Measurements from ENCODE around the gene MRPS10.
"Not testable (repeated sequence)": the region's sequence is repeated elsewhere in the genome, so short reads cannot be mapped to it uniquely, and the experiment has no call there.

The MRPS10 gene

DNA sequence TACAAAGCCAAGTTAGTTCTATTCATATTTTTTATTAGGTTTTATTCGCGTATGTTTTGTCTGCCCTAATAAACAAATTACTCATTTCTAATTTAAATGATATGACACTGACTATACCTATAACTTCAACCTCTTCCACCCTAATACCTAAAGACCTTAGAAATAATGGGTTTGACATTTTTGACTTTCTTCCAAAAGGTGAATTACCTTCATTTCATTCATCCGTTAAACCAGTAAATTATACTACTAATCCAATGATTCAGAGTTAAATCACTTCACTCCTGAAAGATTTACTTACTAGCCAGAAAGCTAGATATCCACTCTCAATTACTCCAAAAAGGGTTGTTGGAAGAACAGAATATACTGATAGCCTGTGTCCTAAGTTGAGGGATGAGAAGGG is 5.2 kb downstream of the MRPS10 start:
- in situ Hi-C loops (cut with MboI; ENCODE audit: low sequenced_read_pairs), result no loop called here

DNA sequence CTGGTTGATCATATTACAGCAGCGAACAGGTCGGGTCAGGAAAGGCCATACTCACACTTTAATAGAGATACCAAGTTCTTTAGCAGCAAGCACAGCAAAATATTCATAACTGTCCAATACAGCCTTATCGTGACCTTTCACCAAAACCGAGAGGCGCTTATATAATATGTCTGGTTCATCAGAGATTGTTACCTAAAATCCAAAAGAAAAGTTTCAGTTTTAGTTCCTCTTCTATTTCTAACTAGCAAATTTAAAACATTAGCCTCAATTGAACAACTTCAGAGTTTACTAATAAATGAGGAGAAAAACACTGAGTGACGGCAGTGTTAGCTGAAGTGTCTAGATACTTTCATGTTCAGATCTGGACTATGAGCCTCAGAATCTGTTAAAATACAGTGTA is 5.9 kb downstream of the MRPS10 start:
- in situ Hi-C loops (cut with MboI; ENCODE audit: low sequenced_read_pairs), result no loop called here

DNA sequence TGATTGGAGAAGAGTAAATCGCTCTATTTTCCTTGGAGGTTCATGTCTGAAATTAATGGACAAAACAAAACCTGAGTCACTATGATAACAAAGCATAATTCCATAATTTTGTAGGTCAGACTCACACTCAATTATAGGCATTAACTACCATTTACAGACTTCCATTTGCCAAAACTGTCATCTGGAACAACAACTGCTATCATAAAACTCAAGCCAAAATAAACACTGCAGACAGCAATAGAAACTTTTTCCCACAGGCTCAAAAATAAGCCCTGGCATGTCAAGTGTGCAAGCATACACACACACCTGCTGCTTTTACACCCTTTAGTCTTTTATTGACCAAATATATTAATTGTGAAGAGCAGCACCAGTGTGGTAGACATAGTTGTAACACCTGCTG is 7.1 kb downstream of the MRPS10 start:
- in situ Hi-C loops (cut with MboI; ENCODE audit: low sequenced_read_pairs), result no loop called here

DNA sequence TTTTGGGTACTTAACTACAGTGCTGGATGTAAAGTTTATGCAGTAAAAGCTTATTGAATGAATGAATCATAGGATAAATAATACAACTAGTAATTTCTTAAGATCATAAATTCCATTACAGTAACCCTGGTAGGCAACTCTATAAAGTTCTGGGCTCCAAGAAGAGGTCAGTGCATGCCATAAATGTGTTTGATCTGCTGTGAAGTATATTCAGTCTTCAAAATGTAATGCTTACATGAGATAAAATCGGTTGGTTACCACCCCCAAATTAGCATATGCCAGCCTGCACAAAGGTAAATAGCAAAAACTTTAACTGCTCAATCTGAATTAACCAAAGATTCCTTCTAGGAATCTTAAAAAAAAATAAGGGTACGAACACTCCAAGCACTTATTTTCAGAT is 10.1 kb downstream of the MRPS10 start:
- in situ Hi-C loops (cut with MboI; ENCODE audit: low sequenced_read_pairs), result not testable (repeated sequence)

DNA sequence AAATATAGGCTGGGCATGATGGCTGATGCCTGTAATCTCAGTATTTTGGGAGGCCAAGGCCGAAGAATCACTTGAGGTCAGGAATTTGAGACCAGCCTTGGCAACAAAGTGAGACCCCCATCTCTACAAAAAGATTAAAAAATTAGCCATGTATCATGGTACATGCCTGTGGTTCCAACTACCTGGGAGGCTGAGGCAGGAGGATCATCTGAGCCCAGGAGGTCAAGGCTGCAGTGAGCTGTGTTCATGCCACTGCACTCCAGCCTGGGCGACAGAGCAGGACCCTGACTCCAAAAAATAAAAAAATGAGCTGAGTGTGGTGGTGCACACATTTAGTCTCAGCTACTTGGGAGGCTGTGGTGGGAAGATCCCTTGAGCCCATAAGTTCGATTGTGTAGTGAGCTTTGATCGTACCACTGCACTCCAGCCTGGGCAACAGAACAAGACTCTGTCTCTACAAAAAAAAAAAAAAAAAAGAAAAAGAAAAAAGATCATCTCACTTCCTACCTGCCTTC is 12.8 kb downstream of the MRPS10 start:
- in situ Hi-C loops (cut with MboI; ENCODE audit: low sequenced_read_pairs), result no loop called here

DNA sequence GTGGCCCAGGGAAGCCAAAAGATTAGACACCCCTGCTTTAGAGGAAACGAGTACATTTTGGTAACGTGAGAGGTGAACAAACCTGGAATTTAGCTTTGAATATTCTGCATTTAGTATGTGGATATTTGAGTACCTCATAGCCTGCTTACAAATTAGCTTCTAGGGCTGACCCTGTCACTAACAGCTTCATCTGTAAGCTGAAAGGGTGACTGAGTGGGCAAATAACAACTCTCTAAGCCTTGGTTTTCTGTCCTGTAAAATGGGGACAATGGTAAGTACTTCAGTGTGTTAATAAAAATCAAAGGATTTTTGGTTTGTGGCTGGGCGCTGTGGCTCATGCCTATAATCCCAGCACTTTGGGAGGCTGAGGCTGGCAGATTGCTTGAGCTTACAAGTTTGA is 14.5 kb downstream of the MRPS10 start:
- in situ Hi-C loops (cut with MboI; ENCODE audit: low sequenced_read_pairs), result no loop called here

DNA sequence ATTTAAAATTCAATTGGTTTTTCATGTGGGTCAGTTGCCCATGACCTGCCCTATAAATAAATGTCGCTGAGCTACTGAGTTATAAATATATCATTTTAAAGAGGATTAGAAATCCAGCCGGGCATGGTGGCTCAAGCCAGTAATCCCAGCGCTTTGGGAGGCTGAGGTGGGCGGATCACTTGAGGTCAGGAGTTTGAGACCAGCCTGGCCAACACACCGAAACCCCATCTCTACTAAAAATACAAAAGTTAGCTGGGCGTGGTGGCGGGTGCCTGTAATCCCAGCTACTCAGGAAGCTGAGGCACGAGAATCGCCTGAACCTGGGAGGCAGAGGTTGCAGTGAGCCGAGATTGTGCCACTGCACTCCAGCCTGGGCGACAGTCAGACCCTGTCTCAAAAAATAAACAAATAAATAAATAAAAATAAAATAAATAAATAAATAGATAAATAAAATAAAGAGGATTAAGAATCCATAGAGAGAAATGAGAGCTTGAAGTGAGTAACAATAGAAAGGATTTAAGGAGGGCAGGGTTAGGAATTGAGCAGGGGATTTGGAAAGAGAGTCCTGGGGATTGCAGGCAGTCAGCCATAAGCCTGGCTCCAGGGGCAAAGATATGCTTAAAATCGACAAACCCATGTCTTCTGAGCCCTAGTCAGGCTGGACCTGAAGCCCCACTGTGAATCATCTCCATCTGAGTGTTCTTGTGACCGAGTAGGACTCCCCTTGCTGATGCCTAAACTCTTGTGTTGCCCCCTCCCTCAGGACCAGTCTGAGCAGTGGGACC is 15.3 kb downstream of the MRPS10 start:
- in situ Hi-C loops (cut with MboI; ENCODE audit: low sequenced_read_pairs), result not testable (repeated sequence)

DNA sequence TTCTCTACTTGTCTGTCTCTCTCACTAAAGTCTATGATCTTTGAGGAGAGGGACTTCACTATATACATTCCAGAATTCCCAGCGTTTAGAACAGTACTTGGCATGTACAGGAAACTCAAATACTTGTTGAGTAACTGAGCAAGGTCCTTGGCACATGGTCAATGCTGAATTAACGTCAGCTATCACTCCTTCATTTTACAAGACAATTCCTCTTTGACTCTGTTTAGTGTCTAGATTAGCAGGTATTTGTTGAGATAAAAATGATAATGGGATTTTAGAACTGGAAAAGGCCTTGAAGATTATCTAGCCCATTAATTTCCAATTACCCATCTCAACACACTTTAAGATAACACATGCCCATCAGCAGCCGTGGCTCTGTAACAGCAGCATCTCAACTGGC is 16.3 kb downstream of the MRPS10 start:
- in situ Hi-C loops (cut with MboI; ENCODE audit: low sequenced_read_pairs), result no loop called here

DNA sequence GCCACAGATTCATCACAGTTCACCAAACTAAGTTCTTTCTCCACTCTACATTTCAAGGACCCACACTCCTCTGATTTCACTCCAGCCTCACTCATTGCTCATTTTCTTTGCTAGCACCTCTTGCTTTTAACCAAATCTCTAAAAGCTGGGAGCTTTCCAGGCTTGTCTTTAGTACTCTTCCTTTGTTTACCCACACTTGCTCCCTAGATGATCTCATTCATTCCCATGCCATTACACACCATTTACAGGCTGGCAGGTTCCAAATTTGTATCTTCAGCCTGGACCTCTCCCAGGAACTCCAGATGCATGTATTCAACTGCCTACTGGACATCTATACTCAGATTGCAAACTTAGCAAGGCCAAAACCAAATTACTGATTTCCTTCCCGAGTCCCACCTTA is 17.6 kb downstream of the MRPS10 start:
- in situ Hi-C loops (cut with MboI; ENCODE audit: low sequenced_read_pairs), result no loop called here

DNA sequence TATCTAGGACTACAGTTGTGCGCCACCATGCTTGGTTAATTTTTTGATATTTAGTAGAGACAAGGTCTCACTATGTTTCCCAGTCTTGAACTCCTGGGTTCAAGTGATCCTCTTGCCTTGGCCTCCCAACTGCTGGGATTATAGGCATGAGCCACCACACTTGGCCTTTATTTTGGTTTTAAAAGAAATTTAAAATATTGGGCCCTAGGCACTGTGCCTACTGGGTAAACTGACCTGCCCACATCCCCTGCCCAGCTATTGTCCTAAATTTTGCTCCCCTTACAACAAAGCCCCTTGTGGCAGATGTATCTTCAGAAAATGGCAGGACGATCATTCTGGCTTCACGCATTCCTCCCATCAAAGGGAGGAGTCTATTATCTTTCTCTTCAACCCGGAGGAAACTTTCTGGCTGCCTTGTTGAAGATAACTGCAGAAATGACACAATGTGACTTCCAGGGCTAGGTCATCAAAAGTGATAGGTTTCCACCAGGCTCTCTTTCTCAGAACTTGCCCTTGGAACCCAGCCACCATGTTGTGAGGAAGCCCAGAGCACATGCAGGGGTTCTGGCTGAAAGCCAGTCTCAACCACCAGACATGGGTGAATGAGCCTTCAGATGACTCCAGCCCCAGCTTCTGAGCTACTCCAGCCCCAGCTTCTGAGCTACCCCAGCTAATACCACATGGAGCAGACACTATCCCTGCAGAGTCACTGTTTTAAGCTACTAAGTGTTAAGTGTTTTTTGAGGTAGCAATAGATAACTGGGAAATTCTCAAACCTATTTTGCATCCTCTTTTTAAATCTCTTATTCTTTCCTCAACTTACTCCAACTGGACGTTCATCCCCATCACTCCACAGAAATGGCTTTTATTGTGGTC is 18.3 kb downstream of the MRPS10 start:
- in situ Hi-C loops (cut with MboI; ENCODE audit: low sequenced_read_pairs), result no loop called here

DNA sequence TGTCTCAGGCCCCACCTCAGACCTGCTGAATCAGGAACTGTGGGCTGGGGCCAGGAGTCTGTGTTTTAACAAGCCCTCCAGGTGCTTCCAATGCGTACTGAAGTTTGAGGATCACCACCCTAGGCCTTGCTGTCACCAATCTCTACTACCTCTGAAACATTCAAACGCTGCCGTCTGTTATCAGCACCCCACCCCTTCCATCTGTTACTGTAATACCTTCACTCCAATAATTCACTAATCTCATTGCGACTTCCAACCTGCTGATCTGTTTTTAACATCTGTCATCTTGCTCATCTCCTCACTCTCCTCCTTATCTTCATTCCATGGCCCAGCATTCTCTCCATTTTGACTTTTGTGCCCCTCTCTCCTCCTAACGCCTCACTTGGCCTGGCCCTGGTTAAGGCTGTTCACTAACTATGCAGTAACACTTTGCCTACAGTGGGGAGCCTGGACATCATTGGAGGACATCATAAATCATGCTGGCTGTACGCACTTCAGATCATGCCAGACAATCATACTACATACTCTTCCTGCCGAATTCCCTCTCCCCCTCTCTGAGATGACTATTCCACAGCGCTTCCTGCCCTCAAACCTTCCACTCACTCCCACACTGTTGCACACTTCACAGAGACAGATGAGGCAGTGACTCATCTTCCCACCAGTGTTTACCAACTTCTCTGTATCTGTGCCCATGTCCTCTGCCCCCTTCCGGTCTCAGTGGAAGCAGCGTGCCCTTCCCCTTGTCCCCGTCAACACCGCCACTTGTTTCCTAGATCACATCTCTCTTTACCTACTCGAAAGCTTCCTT is 19.9 kb downstream of the MRPS10 start:
- in situ Hi-C loops (cut with MboI; ENCODE audit: low sequenced_read_pairs), result no loop called here

DNA sequence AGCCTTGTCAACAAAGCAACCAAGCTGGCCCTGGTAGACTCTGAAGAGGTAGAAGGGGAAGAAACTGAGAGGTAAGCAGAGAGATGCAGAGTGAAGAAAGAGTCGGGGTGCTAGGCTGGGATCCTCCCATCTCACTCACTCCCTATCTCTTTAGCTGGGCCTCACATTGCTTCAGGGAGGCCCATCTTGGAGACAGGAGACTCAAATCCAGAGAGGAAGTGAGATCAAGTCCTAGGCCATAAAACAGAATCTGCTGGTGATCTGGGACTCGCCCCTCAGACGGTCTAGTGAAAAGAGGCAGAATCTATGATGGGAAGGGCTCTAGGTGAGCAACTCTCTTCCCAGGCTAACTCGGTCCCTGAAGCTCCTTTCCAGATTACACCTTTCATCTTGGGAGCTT is 22.2 kb downstream of the MRPS10 start:
- in situ Hi-C loops (cut with MboI; ENCODE audit: low sequenced_read_pairs), result no loop called here

DNA sequence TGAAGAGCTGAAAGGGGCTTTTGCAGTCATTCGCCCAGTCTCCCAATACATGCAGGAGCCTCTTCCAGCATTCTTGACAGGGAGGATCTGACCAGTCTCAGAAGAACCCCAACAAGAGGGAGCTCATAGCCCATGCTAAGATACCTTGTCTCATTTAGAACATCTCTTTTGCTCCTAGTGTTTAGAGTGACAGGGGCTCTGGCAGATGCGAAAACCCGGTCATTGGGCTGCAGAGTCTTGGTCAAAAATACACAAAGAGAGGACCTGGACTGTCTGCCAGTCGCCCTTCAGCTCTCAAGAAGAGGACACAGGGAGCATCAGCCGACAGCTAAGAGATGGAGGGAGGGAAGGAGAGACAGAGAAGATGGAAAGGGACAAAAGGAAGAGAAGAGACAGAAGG is 23.6 kb downstream of the MRPS10 start:
- in situ Hi-C loops (cut with MboI; ENCODE audit: low sequenced_read_pairs), result no loop called here

DNA sequence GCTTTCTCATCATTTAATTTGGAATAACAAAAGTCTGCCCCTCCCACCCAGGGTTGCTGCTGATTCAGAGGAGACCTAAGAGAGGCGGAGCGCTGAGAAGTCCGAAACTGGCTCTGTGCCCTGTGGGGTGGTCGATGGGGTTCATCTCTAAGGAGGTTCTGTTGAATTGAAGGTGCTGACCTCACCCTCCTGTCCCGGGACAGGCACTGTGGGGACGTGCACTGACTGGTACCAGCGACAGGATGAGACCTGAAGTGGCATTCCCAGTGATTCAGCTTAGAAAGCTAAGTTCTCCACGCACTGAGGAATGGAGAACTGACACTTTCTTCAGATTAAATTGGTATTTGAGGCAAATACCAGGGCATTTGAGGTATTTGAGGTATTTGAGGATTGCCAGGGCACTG is 24.2 kb downstream of the MRPS10 start:
- in situ Hi-C loops (cut with MboI; ENCODE audit: low sequenced_read_pairs), result no loop called here

DNA sequence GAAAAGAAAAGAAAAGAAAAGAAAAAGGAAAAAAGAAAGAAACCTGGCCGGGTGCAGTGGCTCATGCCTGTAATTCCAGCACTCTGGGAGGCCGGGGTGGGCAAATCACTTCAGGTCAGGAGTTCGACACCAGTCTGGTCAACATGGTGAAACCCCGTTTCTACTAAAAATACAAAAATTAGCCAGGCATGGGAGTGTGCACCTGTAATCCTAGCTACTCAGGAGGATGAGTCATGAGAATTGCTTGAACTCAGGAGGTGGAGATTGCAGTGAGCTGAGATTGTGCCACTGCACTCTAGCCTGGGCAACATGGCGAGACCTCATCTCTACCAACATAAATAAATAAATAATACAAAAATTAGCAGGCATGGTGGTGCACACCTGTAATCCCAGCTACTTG is 25.3 kb downstream of the MRPS10 start:
- in situ Hi-C loops (cut with MboI; ENCODE audit: low sequenced_read_pairs), result not testable (repeated sequence)

DNA sequence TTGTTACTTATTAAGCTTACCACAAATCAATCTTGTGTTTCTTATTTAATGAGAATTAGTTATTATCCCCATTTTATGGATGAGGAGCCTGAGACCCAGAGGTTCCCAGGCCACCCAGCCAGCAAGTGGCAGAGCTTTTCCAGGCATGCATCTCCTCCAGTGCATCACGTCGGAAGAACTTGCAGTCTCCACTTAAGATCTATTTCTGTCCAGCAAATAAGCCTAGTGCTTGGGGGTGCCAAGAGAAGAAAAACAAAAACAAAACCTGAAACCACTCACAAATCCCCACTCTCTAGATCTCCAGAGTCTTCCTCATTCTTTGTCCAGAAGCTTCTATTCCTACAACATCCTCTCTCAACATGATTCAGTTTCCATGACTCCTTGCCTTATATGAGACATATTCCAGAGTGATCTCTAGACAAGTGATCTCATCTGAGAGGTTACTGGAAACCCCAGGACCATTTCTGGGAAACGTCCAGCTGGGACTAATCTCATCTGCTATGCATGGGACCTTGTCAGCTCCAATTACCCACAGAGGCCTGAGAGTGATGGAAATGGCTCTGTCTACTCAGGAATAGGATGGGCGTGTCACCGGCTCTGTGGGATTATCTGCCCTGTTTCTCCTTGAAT is 27.0 kb downstream of the MRPS10 start:
- in situ Hi-C loops (cut with MboI; ENCODE audit: low sequenced_read_pairs), result no loop called here

DNA sequence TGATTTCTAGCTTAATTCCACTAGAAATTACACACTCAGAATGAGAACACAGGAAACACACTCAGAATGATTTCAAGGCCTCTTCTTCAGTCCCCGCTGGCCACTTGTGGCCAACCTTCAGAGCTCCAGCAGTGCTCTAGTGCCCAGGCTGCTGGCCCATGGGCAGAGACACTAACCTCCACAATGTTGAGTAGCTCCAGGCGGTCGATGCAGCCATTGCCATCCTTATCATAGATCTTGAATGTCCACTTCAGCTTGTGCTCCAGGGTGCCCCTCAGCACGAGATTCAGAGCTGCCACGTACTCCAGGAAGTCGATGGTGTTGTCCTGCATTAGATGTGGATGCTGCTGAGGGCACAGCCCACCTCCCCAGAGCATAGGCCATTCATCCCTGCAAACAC is 29.3 kb downstream of the MRPS10 start:
- in situ Hi-C loops (cut with MboI; ENCODE audit: low sequenced_read_pairs), result no loop called here

DNA sequence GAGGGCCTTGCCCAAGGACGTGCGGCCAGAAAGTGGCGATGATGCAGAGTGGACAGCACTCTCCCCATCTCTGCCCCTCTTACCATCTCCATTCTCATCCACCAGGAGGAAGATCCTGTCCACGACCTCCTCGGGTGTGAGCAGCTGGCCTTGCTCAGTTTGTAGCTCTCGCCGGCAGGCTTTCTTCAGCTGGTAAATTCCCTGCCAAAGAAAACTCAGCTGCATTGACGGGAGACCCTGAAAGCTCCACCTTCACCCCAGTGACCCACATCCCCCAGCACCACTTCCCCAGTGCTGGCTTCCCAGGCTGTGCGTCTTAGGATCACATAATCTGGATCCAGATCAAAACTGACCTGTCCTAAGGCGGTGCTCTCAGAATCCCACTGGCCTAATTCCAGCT is 32.1 kb downstream of the MRPS10 start:
- in situ Hi-C loops (cut with MboI; ENCODE audit: low sequenced_read_pairs), result no loop called here

DNA sequence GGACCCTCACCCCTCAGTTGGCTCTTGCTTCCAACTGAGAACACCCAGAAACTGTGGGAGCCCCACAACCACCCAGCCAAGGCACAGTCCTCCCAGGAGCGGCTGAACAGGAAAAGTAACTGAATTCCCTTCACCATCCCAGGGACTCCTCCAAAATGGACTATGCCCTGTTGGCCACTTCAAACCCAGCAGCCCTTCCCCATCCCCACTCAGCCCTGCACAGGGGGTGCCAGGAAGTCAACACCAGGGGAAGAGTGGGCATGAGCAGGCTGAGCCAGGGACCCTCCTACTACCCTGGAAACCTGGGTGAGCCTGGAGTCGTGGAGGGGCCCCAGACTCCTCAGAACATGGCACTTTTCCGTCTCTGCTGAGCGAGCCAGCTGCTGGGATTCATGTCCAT is 33.2 kb downstream of the MRPS10 start:
- in situ Hi-C loops (cut with MboI; ENCODE audit: low sequenced_read_pairs), result no loop called here

DNA sequence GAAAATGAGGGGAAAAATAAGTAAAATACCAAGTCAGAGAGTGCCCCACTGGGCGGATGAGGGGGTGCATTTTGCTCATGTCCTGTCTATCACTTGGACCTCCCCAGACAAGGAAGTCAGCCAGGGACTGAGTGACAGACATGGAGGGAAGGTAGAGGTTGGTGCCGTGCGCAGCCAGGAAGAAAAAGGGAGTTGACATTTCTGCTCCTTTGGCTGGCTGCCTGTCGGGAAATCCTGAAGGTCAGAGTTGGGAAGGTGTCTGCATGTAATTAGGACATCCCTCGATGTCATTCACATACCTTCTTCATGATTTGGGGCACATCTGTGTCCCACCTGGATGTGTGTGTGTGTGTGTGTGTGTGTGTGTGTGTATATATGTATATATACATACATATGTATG is 35.6 kb downstream of the MRPS10 start:
- in situ Hi-C loops (cut with MboI; ENCODE audit: low sequenced_read_pairs), result no loop called here

DNA sequence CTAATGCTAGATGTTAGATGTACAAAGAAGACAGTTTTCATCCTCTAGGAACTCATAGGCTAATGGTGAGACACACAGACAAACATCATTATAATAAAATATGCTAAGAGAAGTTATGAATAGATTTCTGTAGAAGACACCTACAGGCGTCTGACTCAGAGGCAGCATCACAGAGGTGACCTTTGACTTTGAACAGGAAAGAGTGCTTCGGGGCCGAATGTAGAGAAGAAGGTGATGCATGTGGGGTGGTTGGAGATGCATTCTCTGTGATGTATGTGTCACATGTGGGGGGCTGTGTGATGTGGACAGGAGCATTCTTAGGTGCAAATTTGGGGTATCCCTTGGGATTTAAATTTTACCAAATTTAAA is 37.7 kb downstream of the MRPS10 start:
- in situ Hi-C loops (cut with MboI; ENCODE audit: low sequenced_read_pairs), result no loop called here
